Cardiac fibroblast (primary cell): ENCODE results near the gene MUCL3.
"Not testable (repeated sequence)": the region's sequence is repeated elsewhere in the genome, so short reads cannot be mapped to it uniquely, and the experiment has no call there.

Source experiments
- DNase-seq, 2 donors: peaks; one replicate each; pipeline versions ENCODE4 v3.0.0 to v3.0.0-alpha.2; 2010; ENCODE audit warnings: low read depth in 2 of 2
- H3K4me3 ChIP-seq, 2 donors: replicated peaks in 1 of 2; 1 replicate in 1 of 2; 2 replicates in 1 of 2; pipeline ENCODE4 v1.5.1; 2011; ENCODE audit warnings: low read depth in 2 of 2, low read length in 2 of 2, mild to moderate bottlenecking in 2 of 2, moderate library complexity in 1 of 2
- CTCF ChIP-seq: IDR thresholded peaks from one replicate; pipeline ENCODE4 v1.5.1; 2011; ENCODE audit warnings: low read depth, mild to moderate bottlenecking, low read length, inconsistent platforms

The MUCL3 gene

GRCh38 chr6:30894935-30895334 is 45.8 kb upstream of the MUCL3 start:
- no peak for TF ChIP-seq CTCF
- no peak for DNase-seq
- H3K4me3 ChIP-seq, result no peak overlapping the region

GRCh38 chr6:30895343-30895742 is 45.4 kb upstream of the MUCL3 start:
- DNase-seq, result no peak
- H3K4me3 ChIP-seq, result no peak overlapping the region
- TF ChIP-seq CTCF, result no peak

- no peak for TF ChIP-seq CTCF
- H3K4me3 ChIP-seq, result no peak overlapping the region
- no peak for DNase-seq
These were observed 44.2 kb upstream of the MUCL3 start for GRCh38 chr6:30896541-30896940.

- H3K4me3 ChIP-seq, result no peak overlapping the region
- no peak for DNase-seq
- no peak for TF ChIP-seq CTCF
These were observed 42.9 kb upstream of the MUCL3 start for GRCh38 chr6:30897882-30898281.

- DNase-seq, result no peak
- no peak overlapping the region for H3K4me3 ChIP-seq
- no peak for TF ChIP-seq CTCF
These were observed 41.9 kb upstream of the MUCL3 start for GRCh38 chr6:30898750-30899360.

- TF ChIP-seq CTCF, result no peak
- no peak overlapping the region for H3K4me3 ChIP-seq
- no peak for DNase-seq
These were observed 39.8 kb upstream of the MUCL3 start for GRCh38 chr6:30900863-30901417.

GRCh38 chr6:30901436-30901835 is 39.3 kb upstream of the MUCL3 start:
- H3K4me3 ChIP-seq, result no peak overlapping the region
- no peak for DNase-seq
- TF ChIP-seq CTCF, result no peak

- not testable (repeated sequence) for DNase-seq, H3K4me3 ChIP-seq
These were observed 38.6 kb upstream of the MUCL3 start for GRCh38 chr6:30902196-30902595.
